Measurements from ENCODE around the gene AP1S2. TPM values are rescaled to one million over a fixed set of nuclear protein-coding genes. Genes with fewer than 3 reads are reported as not detected.
"Not testable (repeated sequence)": the region's sequence is repeated elsewhere in the genome, so short reads cannot be mapped to it uniquely, and the experiment has no call there.

Gene AP1S2
- total RNA-seq = 10 to 100 TPM; 29.5 to 34.3 TPM

- Mint-ChIP-seq H3K4me3 (peak within 1 kb of the TSS; percentile 87), H3K27me3 (no peaks in the 10 kb centered on the region), H3K36me3 (ENCODE audit: low read depth) (peaks cover 14% of the 10 kb centered on the region), H3K9me3 (no peaks in the 10 kb centered on the region), H3K4me1 (peaks cover 22% of the 10 kb centered on the region), H3K27ac (peak within 1 kb of the TSS; percentile 85)
- peak; percentile 92 for DNase-seq
- CTCF ChIA-PET = interaction anchor here (0.9 to 1.6 kb wide), 5 partner anchors 39 to 118 kb away, joined by 3 to 7 read pairs (median 4); no protein-coding TSS in a partner anchor
- POLR2A ChIA-PET = interaction anchor here (0.6 to 2.2 kb wide), 16 partner anchors 11 to 1016 kb away, joined by 3 to 33 read pairs (median 4); partner anchors contain the start of genes CA5B, SYAP1 and ZRSR2
Observed at GRCh38 chrX:15854712-15855567, at the start of gene AP1S2. AP1S2 (minus strand) TSS chrX:15854813; CDS start chrX:15852524, 2,289 bp downstream.

- no peak for DNase-seq
- CTCF ChIA-PET = no interaction called here
- no peaks in the 10 kb centered on the region for H3K36me3 Mint-ChIP-seq (ENCODE audit: low read depth)
Observed at GRCh38 chrX:15903186-15903681, 48.6 kb upstream of the AP1S2 start.

GRCh38 chrX:15895334-15895733, 40.7 kb upstream of the AP1S2 start:
- no peak overlapping the region for H3K27ac Mint-ChIP-seq
- H3K4me3 Mint-ChIP-seq = no peak overlapping the region
- DNase-seq = no peak
- CTCF ChIA-PET = no interaction called here
- H3K36me3 Mint-ChIP-seq (ENCODE audit: low read depth) = no peaks in the 10 kb centered on the region
- POLR2A ChIA-PET = no interaction called here
- no peaks in the 10 kb centered on the region for H3K27me3 Mint-ChIP-seq
- H3K9me3 Mint-ChIP-seq = no peaks in the 10 kb centered on the region
- no peaks in the 10 kb centered on the region for H3K4me1 Mint-ChIP-seq

More at GRCh38 chrX:15903186-15903681, 48.6 kb upstream of the AP1S2 start:
- H3K27ac Mint-ChIP-seq = no peak overlapping the region
- H3K9me3 Mint-ChIP-seq = no peaks in the 10 kb centered on the region
- POLR2A ChIA-PET = no interaction called here
- H3K4me3 Mint-ChIP-seq = no peak overlapping the region
- H3K27me3 Mint-ChIP-seq = no peaks in the 10 kb centered on the region
- no peaks in the 10 kb centered on the region for H3K4me1 Mint-ChIP-seq

GRCh38 chrX:15894724-15895123, 40.1 kb upstream of the AP1S2 start:
- Mint-ChIP-seq H3K36me3 (ENCODE audit: low read depth) (no peaks in the 10 kb centered on the region), H3K9me3 (no peaks in the 10 kb centered on the region), H3K4me3 (no peak overlapping the region), H3K27me3 (no peaks in the 10 kb centered on the region), H3K4me1 (no peaks in the 10 kb centered on the region), H3K27ac (no peak overlapping the region)
- POLR2A ChIA-PET = no interaction called here
- CTCF ChIA-PET = no interaction called here
- DNase-seq = no peak

GRCh38 chrX:15890463-15890862, 35.9 kb upstream of the AP1S2 start:
- Mint-ChIP-seq H3K27ac (no peak overlapping the region), H3K4me3 (no peak overlapping the region), H3K9me3 (no peaks in the 10 kb centered on the region), H3K4me1 (no peaks in the 10 kb centered on the region), H3K36me3 (ENCODE audit: low read depth) (no peaks in the 10 kb centered on the region), H3K27me3 (no peaks in the 10 kb centered on the region)
- CTCF ChIA-PET = no interaction called here
- no peak for DNase-seq
- POLR2A ChIA-PET = no interaction called here

GRCh38 chrX:15888062-15888461, 33.4 kb upstream of the AP1S2 start:
- no peak for DNase-seq
- H3K27ac Mint-ChIP-seq = no peak overlapping the region
- H3K9me3 Mint-ChIP-seq = no peaks in the 10 kb centered on the region
- CTCF ChIA-PET = no interaction called here
- POLR2A ChIA-PET = no interaction called here
- no peaks in the 10 kb centered on the region for H3K36me3 Mint-ChIP-seq (ENCODE audit: low read depth)
- no peak overlapping the region for H3K4me3 Mint-ChIP-seq
- peaks cover 6% of the 10 kb centered on the region for H3K4me1 Mint-ChIP-seq
- H3K27me3 Mint-ChIP-seq = no peaks in the 10 kb centered on the region

- no peaks in the 10 kb centered on the region for H3K36me3 Mint-ChIP-seq (ENCODE audit: low read depth)
Observed at GRCh38 chrX:15883540-15883863, 28.9 kb upstream of the AP1S2 start.

GRCh38 chrX:15882704-15883539, 28.3 kb upstream of the AP1S2 start:
- Mint-ChIP-seq H3K4me3 (no peak overlapping the region), H3K27ac (no peak overlapping the region), H3K4me1 (peaks cover 10% of the 10 kb centered on the region), H3K9me3 (no peaks in the 10 kb centered on the region), H3K27me3 (no peaks in the 10 kb centered on the region), H3K36me3 (ENCODE audit: low read depth) (no peaks in the 10 kb centered on the region)
- POLR2A ChIA-PET = interaction anchor here (1.2 kb wide), 1 partner anchor 28 kb away, joined by 3 read pairs; no protein-coding TSS in a partner anchor
- DNase-seq = no peak
- CTCF ChIA-PET = no interaction called here

More at GRCh38 chrX:15883540-15883863, 28.9 kb upstream of the AP1S2 start:
- CTCF ChIA-PET = no interaction called here
- Mint-ChIP-seq H3K4me1 (peaks cover 10% of the 10 kb centered on the region), H3K27me3 (no peaks in the 10 kb centered on the region), H3K9me3 (no peaks in the 10 kb centered on the region), H3K27ac (no peak overlapping the region), H3K4me3 (no peak overlapping the region)
- DNase-seq = no peak
- POLR2A ChIA-PET = no interaction called here

GRCh38 chrX:15881381-15881897, 26.8 kb upstream of the AP1S2 start:
- Mint-ChIP-seq H3K4me1 (peaks cover 10% of the 10 kb centered on the region), H3K27me3 (no peaks in the 10 kb centered on the region), H3K4me3 (no peak overlapping the region), H3K9me3 (no peaks in the 10 kb centered on the region), H3K27ac (no peak overlapping the region), H3K36me3 (ENCODE audit: low read depth) (no peaks in the 10 kb centered on the region)
- ChIA-PET POLR2A (no interaction called here), CTCF (no interaction called here)
- no peak for DNase-seq

GRCh38 chrX:15877914-15878313, 23.3 kb upstream of the AP1S2 start:
- H3K4me3 Mint-ChIP-seq; H3K27ac Mint-ChIP-seq; H3K36me3 Mint-ChIP-seq (ENCODE audit: low read depth); H3K4me1 Mint-ChIP-seq; H3K9me3 Mint-ChIP-seq; H3K27me3 Mint-ChIP-seq; CTCF ChIA-PET; POLR2A ChIA-PET; DNase-seq: not testable (repeated sequence)

GRCh38 chrX:15877380-15877779, 22.8 kb upstream of the AP1S2 start:
- Mint-ChIP-seq H3K36me3 (ENCODE audit: low read depth) (no peaks in the 10 kb centered on the region), H3K4me3 (no peak overlapping the region), H3K4me1 (no peaks in the 10 kb centered on the region), H3K27me3 (no peaks in the 10 kb centered on the region), H3K9me3 (no peaks in the 10 kb centered on the region), H3K27ac (no peak overlapping the region)
- CTCF ChIA-PET = no interaction called here
- POLR2A ChIA-PET = no interaction called here
- no peak for DNase-seq

- Mint-ChIP-seq H3K9me3 (no peaks in the 10 kb centered on the region), H3K36me3 (ENCODE audit: low read depth) (no peaks in the 10 kb centered on the region), H3K4me1 (no peaks in the 10 kb centered on the region), H3K27ac (no peak overlapping the region), H3K27me3 (no peaks in the 10 kb centered on the region), H3K4me3 (no peak overlapping the region)
- DNase-seq = no peak
- CTCF ChIA-PET = no interaction called here
- POLR2A ChIA-PET = no interaction called here
Observed at GRCh38 chrX:15874672-15875071, 20.1 kb upstream of the AP1S2 start.

GRCh38 chrX:15873566-15873965, 19.0 kb upstream of the AP1S2 start:
- no peak overlapping the region for H3K27ac Mint-ChIP-seq
- H3K9me3 Mint-ChIP-seq = no peaks in the 10 kb centered on the region
- ChIA-PET POLR2A (no interaction called here), CTCF (no interaction called here)
- H3K36me3 Mint-ChIP-seq (ENCODE audit: low read depth) = no peaks in the 10 kb centered on the region
- no peak for DNase-seq
- H3K4me3 Mint-ChIP-seq = no peak overlapping the region
- H3K27me3 Mint-ChIP-seq = no peaks in the 10 kb centered on the region
- no peaks in the 10 kb centered on the region for H3K4me1 Mint-ChIP-seq
